ENCODE results near the gene STON1. TPM values are rescaled to one million over a fixed set of nuclear protein-coding genes. Genes with fewer than 3 reads are reported as not detected.

STON1 gene
- total and polyA plus RNA-seq, 2 of the 8 experiments (the other 6 are each of a cell fraction or from before 2014, with no cell fraction given): 5.0 to 10.1 TPM

DNA sequence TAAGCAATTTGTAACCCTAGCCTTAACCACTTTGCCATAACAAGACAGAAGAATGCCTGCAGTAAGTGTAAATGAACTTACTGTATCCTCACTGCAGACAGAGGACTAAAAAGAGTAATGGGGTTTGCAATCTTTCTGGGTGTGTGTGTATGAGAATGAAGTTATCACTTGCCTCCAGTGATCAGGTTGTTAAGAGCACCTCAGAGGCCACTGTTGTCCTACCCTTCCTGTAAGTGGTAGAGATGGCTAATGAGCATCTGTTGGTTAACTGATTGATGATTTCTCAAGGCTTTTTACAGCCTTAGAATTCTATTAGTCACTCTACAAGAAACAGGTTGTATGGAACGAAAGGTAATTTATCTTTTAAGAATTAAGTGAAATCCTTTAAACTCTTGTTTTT, 60.1 kb downstream of the STON1 start:
- ChIA-PET POLR2A (ENCODE audit: partially characterized antibody) (no interaction called here), CTCF (ENCODE audit: partially characterized antibody) (interaction anchor here (0.6 to 1.6 kb wide), 6 partner anchors 45 to 1783 kb away, joined by 3 to 6 read pairs (median 3); no protein-coding TSS in a partner anchor)
- no peaks in the 10 kb centered on the region for H3K79me1 ChIP-seq (ENCODE audit: low read depth, low read length)
- H3K23ac ChIP-seq (ENCODE audit: insufficient read length): no peak overlapping the region
- no peaks in the 10 kb centered on the region for H4K20me1 ChIP-seq (replicated peaks in 1 of 2; ENCODE audit: control insufficient read depth in 1 of 2, insufficient read depth in 2 of 2, low read length in 2 of 2)
- H3K9ac ChIP-seq (replicated peaks in 1 of 4; ENCODE audit: extremely low read depth in 1 of 4, low read depth in 3 of 4, low read length in 3 of 4): no peak overlapping the region
- no peak for DNase-seq (ENCODE audit: low read depth in 1 of 2, low spot score in 2 of 2)
- H3K79me2 ChIP-seq (ENCODE audit: control insufficient read depth in 1 of 2, insufficient read depth in 2 of 2, low read length in 2 of 2): no peaks in the 10 kb centered on the region
- peaks cover 0 to 4% (median 0%) of the 10 kb centered on the region in 4 experiments; a peak in 2 of 7 replicates for H3K27me3 ChIP-seq (replicated peaks in 1 of 4; ENCODE audit: control insufficient read depth in 3 of 4, extremely low read depth in 1 of 4, insufficient read depth in 3 of 4, low read length in 3 of 4)
- H4K8ac ChIP-seq (ENCODE audit: extremely low read depth, insufficient read depth, low read length): no peak overlapping the region
- H3K4ac ChIP-seq (replicated peaks; ENCODE audit: insufficient read length, low read depth, low read length): no peak overlapping the region
- no peak overlapping the region for H4K91ac ChIP-seq (replicated peaks; ENCODE audit: insufficient read length, low read length)
- H2AFZ ChIP-seq (ENCODE audit: low read length): no peak overlapping the region
- H3K36me3 ChIP-seq (ENCODE audit: control insufficient read depth in 2 of 4, insufficient read depth in 4 of 4, low read length in 3 of 4): no peaks in the 10 kb centered on the region
- no peak overlapping the region for H2BK15ac ChIP-seq (ENCODE audit: low read length)
- FAIRE-seq: no peak
- peaks cover 1 to 10% (median 7%) of the 10 kb centered on the region in 4 experiments; a peak in 4 of 7 replicates for H3K4me1 ChIP-seq (replicated peaks in 1 of 4; ENCODE audit: control insufficient read depth in 3 of 4, insufficient read depth in 4 of 4, low read length in 3 of 4)
- H2AK5ac ChIP-seq (ENCODE audit: low read depth, low read length): no peak overlapping the region
- H3K27ac ChIP-seq (ENCODE audit: low read depth, low read length): no peak overlapping the region
- no peak overlapping the region for H2BK12ac ChIP-seq (ENCODE audit: low read depth, low read length)
- no peak overlapping the region for H4K5ac ChIP-seq (ENCODE audit: insufficient read length, low read depth, low read length)
- no peak overlapping the region for H3K4me3 ChIP-seq (ENCODE audit: extremely low read depth in 1 of 4, insufficient read depth in 2 of 4, low read depth in 3 of 4, low read length in 4 of 4)
- no peak overlapping the region for H3K14ac ChIP-seq (ENCODE audit: insufficient read length)
- H3K9me3 ChIP-seq (ENCODE audit: insufficient read depth in 2 of 2, low read depth in 1 of 2, low read length in 1 of 2): no peaks in the 10 kb centered on the region
- H2BK20ac ChIP-seq (ENCODE audit: low read length): no peak overlapping the region
- H3K4me2 ChIP-seq (ENCODE audit: insufficient read depth in 1 of 2, low read depth in 2 of 2, low read length in 2 of 2): no peak overlapping the region
- H2BK120ac ChIP-seq (replicated peaks; ENCODE audit: low read depth, low read length): no peak overlapping the region
- no peak overlapping the region for H3K18ac ChIP-seq (ENCODE audit: extremely low read depth, low read length)
- WGBS, 2 experiments (ENCODE audit: extremely low coverage in 1 of 2, insufficient coverage in 1 of 2, insufficient read length in 1 of 2, insufficient replicate concordance in 2 of 2, low coverage in 1 of 2, low lambda C conversion rate in 2 of 2, missing lambda C conversion rate in 1 of 2): 96% methylated on average over 1 of the region's 1 CpG; no CpG with 5 or more reads in 1 of the 2 experiments
- no peak overlapping the region for H3K56ac ChIP-seq (replicated peaks; ENCODE audit: insufficient read length, low read depth, low read length)
- no peaks in the 10 kb centered on the region; the same call in 1 of the 2 replicates for H3K23me2 ChIP-seq (ENCODE audit: low read depth, low read length)
- no peak overlapping the region for H2BK5ac ChIP-seq (ENCODE audit: low read depth, low read length)
- TF ChIP-seq SRF (IDR thresholded peaks at IDR 0.05; ENCODE audit: low read depth, low read length) (no peak), TBP (IDR thresholded peaks at IDR 0.05; ENCODE audit: low read depth, low read length) (no peak), ZNF274 (IDR thresholded peaks at IDR 0.05; ENCODE audit: borderline replicate concordance, extremely low read depth, low read length) (no peak), TAF1 (IDR thresholded peaks at IDR 0.05; ENCODE audit: low read depth, low read length) (no peak), GABPA (IDR thresholded peaks at IDR 0.05; ENCODE audit: borderline replicate concordance, insufficient read depth, low read length) (no peak), CREB1 (IDR thresholded peaks at IDR 0.05) (no peak), GTF2F1 (IDR thresholded peaks at IDR 0.05; ENCODE audit: borderline replicate concordance, low read depth, low read length) (no peak), JUND (IDR thresholded peaks at IDR 0.05; ENCODE audit: low read length) (no peak), BACH1 (IDR thresholded peaks at IDR 0.05; ENCODE audit: low read length) (no peak)
- TF ChIP-seq, protein P1, sequence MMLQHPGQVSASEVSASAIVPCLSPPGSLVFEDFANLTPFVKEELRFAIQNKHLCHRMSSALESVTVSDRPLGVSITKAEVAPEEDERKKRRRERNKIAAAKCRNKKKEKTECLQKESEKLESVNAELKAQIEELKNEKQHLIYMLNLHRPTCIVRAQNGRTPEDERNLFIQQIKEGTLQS (IDR thresholded peaks at IDR 0.05; ENCODE audit: insufficient read depth, low read depth, low read length): no peak
- TF ChIP-seq, protein P2, sequence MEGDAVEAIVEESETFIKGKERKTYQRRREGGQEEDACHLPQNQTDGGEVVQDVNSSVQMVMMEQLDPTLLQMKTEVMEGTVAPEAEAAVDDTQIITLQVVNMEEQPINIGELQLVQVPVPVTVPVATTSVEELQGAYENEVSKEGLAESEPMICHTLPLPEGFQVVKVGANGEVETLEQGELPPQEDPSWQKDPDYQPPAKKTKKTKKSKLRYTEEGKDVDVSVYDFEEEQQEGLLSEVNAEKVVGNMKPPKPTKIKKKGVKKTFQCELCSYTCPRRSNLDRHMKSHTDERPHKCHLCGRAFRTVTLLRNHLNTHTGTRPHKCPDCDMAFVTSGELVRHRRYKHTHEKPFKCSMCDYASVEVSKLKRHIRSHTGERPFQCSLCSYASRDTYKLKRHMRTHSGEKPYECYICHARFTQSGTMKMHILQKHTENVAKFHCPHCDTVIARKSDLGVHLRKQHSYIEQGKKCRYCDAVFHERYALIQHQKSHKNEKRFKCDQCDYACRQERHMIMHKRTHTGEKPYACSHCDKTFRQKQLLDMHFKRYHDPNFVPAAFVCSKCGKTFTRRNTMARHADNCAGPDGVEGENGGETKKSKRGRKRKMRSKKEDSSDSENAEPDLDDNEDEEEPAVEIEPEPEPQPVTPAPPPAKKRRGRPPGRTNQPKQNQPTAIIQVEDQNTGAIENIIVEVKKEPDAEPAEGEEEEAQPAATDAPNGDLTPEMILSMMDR (IDR thresholded peaks at IDR 0.05; ENCODE audit: control extremely low read depth in 1 of 3, insufficient read depth in 1 of 3, low read depth in 1 of 3, low read length in 3 of 3): no peak
